Sigmoid colon (tissue), 4 donors: Measurements from ENCODE around the gene TMEM179.

Source experiments
- CTCF ChIP-seq, 4 experiments: fragments of 450-650 bp in 3 of 4; fragments of 200-600 bp in 1 of 4; IDR thresholded peaks; one replicate each; pipeline ENCODE4 v1.5.1; 2016 to 2019; ENCODE audit warnings: antibody characterized with exemption in 4 of 4, mild to moderate bottlenecking in 3 of 4, moderate library complexity in 2 of 4
- EP300 ChIP-seq, 4 donors: sonication (generic); formaldehyde crosslinking; IDR thresholded peaks; one replicate each; pipeline ENCODE4 v1.6.1; 2017; ENCODE audit warnings: antibody characterized with exemption in 4 of 4
- POLR2A ChIP-seq, 2 donors: fragments of 450-650 bp; IDR thresholded peaks; one replicate each; pipeline ENCODE4 v1.6.1; 2016; ENCODE audit warnings: antibody characterized with exemption in 2 of 2, mild to moderate bottlenecking in 2 of 2, moderate library complexity in 2 of 2
- POLR2AphosphoS5 ChIP-seq, 4 donors: sonication (generic); formaldehyde crosslinking; IDR thresholded peaks; one replicate each; pipeline ENCODE4 v1.6.1; 2017; ENCODE audit warnings: antibody characterized with exemption in 4 of 4

DNA sequence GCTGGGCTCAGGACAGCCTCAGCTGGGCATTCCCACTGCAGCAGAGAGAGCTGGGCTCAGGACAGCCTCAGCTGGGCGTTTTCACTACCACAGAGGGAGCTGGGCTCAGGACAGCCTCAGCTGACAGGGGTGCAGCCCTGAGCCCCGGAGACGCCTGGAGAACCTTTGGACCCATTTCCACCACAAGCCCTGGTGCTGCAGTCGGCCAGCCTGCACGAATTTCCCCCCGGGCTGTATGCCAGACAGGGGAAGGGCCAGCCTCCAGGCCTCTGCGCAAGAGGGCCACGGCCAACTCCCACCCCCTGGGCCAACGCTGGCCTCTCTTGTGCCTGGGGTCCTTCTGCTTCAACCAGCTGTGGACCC lies 27.6 kb downstream of the TMEM179 start:
- TF ChIP-seq CTCF (IDR thresholded peaks at IDR 0.05) (no peak), POLR2A (IDR thresholded peaks at IDR 0.05) (no peak), POLR2AphosphoS5 (IDR thresholded peaks at IDR 0.05) (no peak), EP300 (IDR thresholded peaks at IDR 0.05) (no peak)
